ENCODE measurements around the gene MATN1.

MATN1 gene

GRCh38 chr1:30680429-30680828 lies 43.0 kb downstream of the MATN1 start:
- no peak for DNase-seq (ENCODE audit: low spot score)

GRCh38 chr1:30679976-30680305 lies 43.4 kb downstream of the MATN1 start:
- DNase-seq (ENCODE audit: low spot score), result no peak

GRCh38 chr1:30679201-30679975 lies 44.0 kb downstream of the MATN1 start:
- no peak for DNase-seq (ENCODE audit: low spot score)

GRCh38 chr1:30678209-30678608 lies 45.2 kb downstream of the MATN1 start:
- DNase-seq (ENCODE audit: low spot score), result no peak

GRCh38 chr1:30677471-30677870 lies 45.9 kb downstream of the MATN1 start:
- no peak for DNase-seq (ENCODE audit: low spot score)

GRCh38 chr1:30675761-30676160 lies 47.6 kb downstream of the MATN1 start:
- DNase-seq (ENCODE audit: low spot score), result no peak

GRCh38 chr1:30675289-30675688 lies 48.1 kb downstream of the MATN1 start:
- DNase-seq (ENCODE audit: low spot score), result no peak

- DNase-seq (ENCODE audit: low spot score), result no peak
Measured at GRCh38 chr1:30673395-30673794, 50.0 kb downstream of the MATN1 start.

- no peak for DNase-seq (ENCODE audit: low spot score)
Measured at GRCh38 chr1:30672661-30673060, 50.7 kb downstream of the MATN1 start.

- no peak for DNase-seq (ENCODE audit: low spot score)
Measured at GRCh38 chr1:30670240-30671060, 52.9 kb downstream of the MATN1 start.

- no peak for DNase-seq (ENCODE audit: low spot score)
Measured at GRCh38 chr1:30668546-30669327, 54.6 kb downstream of the MATN1 start.

- DNase-seq (ENCODE audit: low spot score), result no peak
Measured at GRCh38 chr1:30668024-30668423, 55.4 kb downstream of the MATN1 start.

- no peak for DNase-seq (ENCODE audit: low spot score)
Measured at GRCh38 chr1:30666756-30667273, 56.6 kb downstream of the MATN1 start.

GRCh38 chr1:30665216-30666010 lies 58.0 kb downstream of the MATN1 start:
- DNase-seq (ENCODE audit: low spot score), result no peak

GRCh38 chr1:30664103-30664755 lies 59.2 kb downstream of the MATN1 start:
- DNase-seq (ENCODE audit: low spot score), result no peak

- DNase-seq (ENCODE audit: low spot score), result no peak
Measured at GRCh38 chr1:30663596-30664091, 59.7 kb downstream of the MATN1 start.

GRCh38 chr1:30662291-30662840 lies 61.0 kb downstream of the MATN1 start:
- DNase-seq (ENCODE audit: low spot score), result no peak

GRCh38 chr1:30661311-30661710 lies 62.1 kb downstream of the MATN1 start:
- no peak for DNase-seq (ENCODE audit: low spot score)
